ENCODE data around the gene DNAJB4. TPM values are rescaled to one million over a fixed set of nuclear protein-coding genes. Genes with fewer than 3 reads are reported as not detected.
"Not testable (repeated sequence)": the region's sequence is repeated elsewhere in the genome, so short reads cannot be mapped to it uniquely, and the experiment has no call there.

The DNAJB4 gene
- total and polyA plus RNA-seq, 7 donors = 34.9 to 209 (median 107) TPM

- Histone ChIP-seq H3K4me1 (peaks cover 14% of the 10 kb centered on the region), H3K27ac (peak overlapping the region; percentile 73)
- no peak for DNase-seq
Measured at GRCh38 chr1:78060857-78061563, 56.3 kb downstream of the DNAJB4 start.

GRCh38 chr1:78061825-78062523 lies 57.2 kb downstream of the DNAJB4 start:
- WGBS, 3 donors = 22 to 28% (median 27%) methylated on average over 2 of the region's 2 CpGs
- no peak for DNase-seq
- H3K27me3 ChIP-seq (ENCODE audit: insufficient read depth in 3 of 3, low read length in 2 of 3) = no peaks in the 10 kb centered on the region
- ATAC-seq = peak; percentile 86 to 94 (median 90)
- no peaks in the 10 kb centered on the region for H3K36me3 ChIP-seq (ENCODE audit: insufficient read depth in 1 of 2, low read depth in 1 of 2)
- no peak for TF ChIP-seq CTCF (IDR thresholded peaks at IDR 0.05)
- H3K4me1 ChIP-seq = peaks cover 14% of the 10 kb centered on the region
- peak overlapping the region; percentile 73 for H3K27ac ChIP-seq
- H3K4me3 ChIP-seq = no peak overlapping the region
- no peaks in the 10 kb centered on the region for H3K9me3 ChIP-seq
- intact Hi-C loops (cut with DNase I) = loop anchor here in 1 of 2 donors (5.0 kb wide), 1 partner anchor 55 kb away; no protein-coding TSS in a partner anchor

More at GRCh38 chr1:78060857-78061563, 56.3 kb downstream of the DNAJB4 start:
- 69 to 85% (median 69%) methylated on average over 4 of the region's 4 CpGs for WGBS, 3 donors
- intact Hi-C loops (cut with DNase I) = loop anchor here in 1 of 2 donors (5.0 kb wide), 1 partner anchor 54 kb away; no protein-coding TSS in a partner anchor
- peak; percentile 6 for TF ChIP-seq CTCF (IDR thresholded peaks at IDR 0.05)
- H3K36me3 ChIP-seq (ENCODE audit: insufficient read depth in 1 of 2, low read depth in 1 of 2) = no peaks in the 10 kb centered on the region
- no peak overlapping the region for H3K4me3 ChIP-seq
- H3K9me3 ChIP-seq = no peaks in the 10 kb centered on the region
- no peaks in the 10 kb centered on the region for H3K27me3 ChIP-seq (ENCODE audit: insufficient read depth in 3 of 3, low read length in 2 of 3)
- ATAC-seq = peak in 3 of 4 donors; percentile 16 to 24 (median 24)

- H3K4me1 ChIP-seq = peaks cover 30% of the 10 kb centered on the region
- DNase-seq; H3K27me3 ChIP-seq (ENCODE audit: insufficient read depth in 3 of 3, low read length in 2 of 3); H3K36me3 ChIP-seq (ENCODE audit: insufficient read depth in 1 of 2, low read depth in 1 of 2); H3K27ac ChIP-seq; H3K9me3 ChIP-seq; ATAC-seq; H3K4me3 ChIP-seq: not testable (repeated sequence)
- intact Hi-C loops (cut with DNase I) = loop anchor here in 1 of 2 donors (5.0 kb wide), 2 partner anchors 37 to 58 kb away; no protein-coding TSS in a partner anchor
- 90 to 94% (median 92%) methylated on average over 2 of the region's 2 CpGs for WGBS, 3 donors
Measured at GRCh38 chr1:78064886-78065285, 60.1 kb downstream of the DNAJB4 start.

Other genes starting within 250 kb of the DNAJB4 start
- gene USP33, start 245.1 kb upstream of the DNAJB4 start, total RNA-seq = 10 to 100 TPM; 21.0 to 24.9 (median 23.4) TPM
- 10 to 100 TPM; 13.4 to 37.5 (median 15.0) TPM for gene USP33, start 245.1 kb upstream of the DNAJB4 start, polyA plus RNA-seq
- gene MIGA1, start 225.3 kb upstream of the DNAJB4 start, total RNA-seq = 10 to 100 TPM; 11.2 to 17.0 (median 14.0) TPM
- gene MIGA1, start 225.3 kb upstream of the DNAJB4 start, polyA plus RNA-seq = 10 to 100 TPM in 1 of 3 donors, 1 to 10 TPM in 2; 5.0 to 19.3 (median 5.4) TPM
- gene NEXN, start 116.3 kb upstream of the DNAJB4 start, total RNA-seq = 100 to 1,000 TPM; 161 to 541 (median 362) TPM
- gene NEXN, start 116.3 kb upstream of the DNAJB4 start, polyA plus RNA-seq = 100 to 1,000 TPM in 2 of 3 donors, 10 to 100 TPM in 1; 31.6 to 497 (median 321) TPM
- 10 to 100 TPM; 48.8 to 72.1 (median 63.7) TPM for gene FUBP1, start 25.9 kb upstream of the DNAJB4 start, total RNA-seq
- 10 to 100 TPM; 24.1 to 50.9 (median 34.9) TPM for gene FUBP1, start 25.9 kb upstream of the DNAJB4 start, polyA plus RNA-seq
- gene GIPC2, start 41.0 kb downstream of the DNAJB4 start, total RNA-seq = 1 to 10 TPM; 1.2 to 1.6 (median 1.4) TPM
- 1 to 10 TPM in 1 of 3 donors, under 1 TPM in 2; 0.68 to 1.0 (median 0.72) TPM for gene GIPC2, start 41.0 kb downstream of the DNAJB4 start, polyA plus RNA-seq